CD14-positive monocyte (primary cell): ENCODE results near the gene CNTN1. TPM values are rescaled to one million over a fixed set of nuclear protein-coding genes. Genes with fewer than 3 reads are reported as not detected.

Experiments
- DNase-seq, 3 donors: peaks; one replicate each; pipeline ENCODE4 v3.0.0-alpha.2; 2011 to 2022
- H2AFZ ChIP-seq: 2 replicates; pipeline ENCODE4 v1.6.0; 2012; ENCODE audit warnings: mild to moderate bottlenecking, low read depth, low read length, inconsistent platforms; ENCODE audit not compliant: insufficient read depth, poor library complexity, severe bottlenecking
- H3K27ac ChIP-seq, 2 donors: 1 replicate in 1 of 2; 2 replicates in 1 of 2; pipeline ENCODE4 v1.5.1; 2012 to 2013; ENCODE audit warnings: low read length in 2 of 2, control low read depth in 1 of 2, inconsistent platforms in 1 of 2, low read depth in 1 of 2, mild to moderate bottlenecking in 1 of 2
- H3K27me3 ChIP-seq, 2 donors: one replicate each; pipeline versions ENCODE4 v1.6.0 to v1.6.1; 2011 to 2013; ENCODE audit warnings: low read length in 2 of 2; ENCODE audit not compliant: control insufficient read depth in 2 of 2, insufficient read depth in 2 of 2
- H3K36me3 ChIP-seq, 2 donors: replicated peaks in 1 of 2; 1 replicate in 1 of 2; 2 replicates in 1 of 2; pipeline versions ENCODE4 v1.5.1 to v1.6.1; 2012 to 2013; ENCODE audit warnings: low read length in 2 of 2, control low read depth in 1 of 2, inconsistent platforms in 1 of 2, mild to moderate bottlenecking in 1 of 2; ENCODE audit not compliant: insufficient read depth in 2 of 2, control insufficient read depth in 1 of 2
- H3K4me1 ChIP-seq, 2 donors: 1 replicate in 1 of 2; 2 replicates in 1 of 2; pipeline versions ENCODE4 v1.5.1 to v1.6.1; 2012 to 2013; ENCODE audit warnings: low read length in 2 of 2, control low read depth in 1 of 2, inconsistent platforms in 1 of 2, mild to moderate bottlenecking in 1 of 2, moderate library complexity in 1 of 2; ENCODE audit not compliant: insufficient read depth in 2 of 2, control insufficient read depth in 1 of 2
- H3K4me2 ChIP-seq: replicated peaks from 2 replicates; pipeline ENCODE3; 2012; ENCODE audit warnings: low read length, moderate library complexity, mild to moderate bottlenecking; ENCODE audit not compliant: poor library complexity, severe bottlenecking; ENCODE audit errors: extremely low read depth
- H3K4me3 ChIP-seq, 3 experiments: fragments of 200-600 bp in 1 of 3; sonication (generic) in 1 of 3; replicated peaks in 1 of 3; 1 replicate in 2 of 3; 2 replicates in 1 of 3; pipeline ENCODE4 v1.5.1; 2011 to 2013; ENCODE audit warnings: low read length in 3 of 3, mild to moderate bottlenecking in 3 of 3, control low read depth in 2 of 3, low read depth in 2 of 3, inconsistent platforms in 1 of 3, moderate library complexity in 1 of 3
- H3K79me2 ChIP-seq: 2 replicates; pipeline ENCODE4 v1.6.0; 2012; ENCODE audit warnings: mild to moderate bottlenecking, control low read depth, inconsistent platforms, low read length, moderate library complexity; ENCODE audit not compliant: insufficient read depth
- H3K9ac ChIP-seq: 2 replicates; pipeline ENCODE4 v1.6.0; 2017; ENCODE audit warnings: low read length, mild to moderate bottlenecking; ENCODE audit not compliant: insufficient read depth, poor library complexity, severe bottlenecking
- H3K9me3 ChIP-seq, 2 donors: replicated peaks in 1 of 2; 1 replicate in 1 of 2; 2 replicates in 1 of 2; pipeline versions ENCODE4 v1.5.1 to v1.6.1; 2012 to 2013; ENCODE audit warnings: low read length in 2 of 2, control low read depth in 1 of 2; ENCODE audit not compliant: control insufficient read depth in 1 of 2, insufficient read depth in 1 of 2
- H4K20me1 ChIP-seq: 2 replicates; pipeline ENCODE4 v1.6.0; 2012; ENCODE audit warnings: mild to moderate bottlenecking, low read length, control low read depth, moderate library complexity; ENCODE audit not compliant: insufficient read depth
- H3K27ac Mint-ChIP-seq, 7 donors: one replicate each; pipeline ENCODE4 v1.8.0; 2020; ENCODE audit warnings: mild to moderate bottlenecking in 7 of 7, mixed read lengths in 7 of 7, moderate library complexity in 6 of 7, inconsistent platforms in 2 of 7
- H3K27me3 Mint-ChIP-seq, 3 donors: one replicate each; pipeline ENCODE4 v1.8.0; 2021 to 2022; ENCODE audit warnings: low read depth in 3 of 3, mild to moderate bottlenecking in 3 of 3, mixed read lengths in 3 of 3, moderate library complexity in 3 of 3, inconsistent platforms in 1 of 3
- H3K36me3 Mint-ChIP-seq, 2 donors: one replicate each; pipeline ENCODE4 v1.8.0; 2020; ENCODE audit warnings: mixed read lengths in 2 of 2, inconsistent platforms in 1 of 2, mild to moderate bottlenecking in 1 of 2
- H3K4me1 Mint-ChIP-seq: one replicate; pipeline ENCODE4 v1.8.0; 2020; ENCODE audit warnings: mild to moderate bottlenecking, mixed read lengths
- H3K4me3 Mint-ChIP-seq, 2 donors: one replicate each; pipeline ENCODE4 v1.8.0; 2020; ENCODE audit warnings: mild to moderate bottlenecking in 2 of 2, mixed read lengths in 2 of 2, moderate library complexity in 1 of 2
- H3K9me3 Mint-ChIP-seq, 7 donors: one replicate each; pipeline ENCODE4 v1.8.0; 2020 to 2022; ENCODE audit warnings: mixed read lengths in 7 of 7, mild to moderate bottlenecking in 6 of 7, moderate library complexity in 6 of 7, inconsistent platforms in 2 of 7
- CTCF ChIP-seq: fragments of 200-600 bp; IDR thresholded peaks from one replicate; pipeline ENCODE4 v1.8.0; 2022; ENCODE audit warnings: antibody characterized with exemption, mild to moderate bottlenecking
- WGBS: methylation state at CpG from one replicate; pipeline ENCODE4 v1.1.5; 2013; ENCODE audit warnings: missing lambda C conversion rate; ENCODE audit not compliant: insufficient coverage; 5-methylcytosine and 5-hydroxymethylcytosine counted together
- intact Hi-C, 2 donors: fragments of 100-400 bp; cut with micrococcal nuclease; formaldehyde crosslinking; loops; one replicate each; pipeline versions ENCODE4 v1.15.0 to v1.15.1; 2023
- polyA plus RNA-seq, 3 donors: library from polyadenylated mRNA; depleted of rRNA in 1 of 3; unstranded in 2 of 3; stranded (reverse) in 1 of 3; fragments of 300-500 nt in 2 of 3; fragments of >200 nt in 1 of 3; fragmentation: Illumina TruSeq in 2 of 3; gene quantifications; 1 replicate in 2 of 3; 2 replicates in 1 of 3; pipeline ENCODE4 v1.2.3, GENCODE V29; 2012 to 2021

CNTN1 gene
- polyA plus RNA-seq, 3 donors: not detected

GRCh38 chr12:40971911-40972310 lies 279.7 kb downstream of the CNTN1 start:
- Mint-ChIP-seq H3K27me3 (peaks cover 0 to 4% (median 1%) of the 10 kb centered on the region in 3 donors), H3K27ac (no peak overlapping the region), H3K36me3 (no peaks in the 10 kb centered on the region), H3K4me3 (no peak overlapping the region), H3K4me1 (no peaks in the 10 kb centered on the region), H3K9me3 (peaks cover 0 to 3% (median 0%) of the 10 kb centered on the region in 7 donors)
- Histone ChIP-seq H4K20me1 (no peaks in the 10 kb centered on the region), H3K4me1 (no peaks in the 10 kb centered on the region), H3K36me3 (no peaks in the 10 kb centered on the region), H3K9ac (no peak overlapping the region), H3K4me2 (no peak overlapping the region), H2AFZ (no peak overlapping the region), H3K79me2 (no peaks in the 10 kb centered on the region), H3K27me3 (no peaks in the 10 kb centered on the region), H3K27ac (no peak overlapping the region), H3K4me3 (no peak overlapping the region), H3K9me3 (no peaks in the 10 kb centered on the region)
- no CpG with 5 or more reads among the region's 2 CpGs for WGBS
- TF ChIP-seq CTCF: no peak
- intact Hi-C loops: no loop called here
- DNase-seq: no peak

GRCh38 chr12:40976546-40976945 lies 284.3 kb downstream of the CNTN1 start:
- H3K9me3 Mint-ChIP-seq: peaks cover 0 to 3% (median 0%) of the 10 kb centered on the region in 7 donors
- no peaks in the 10 kb centered on the region for H3K36me3 Mint-ChIP-seq
- Histone ChIP-seq H3K9me3 (no peaks in the 10 kb centered on the region), H4K20me1 (no peaks in the 10 kb centered on the region), H3K4me2 (no peak overlapping the region), H3K36me3 (no peaks in the 10 kb centered on the region), H3K4me3 (no peak overlapping the region), H3K9ac (no peak overlapping the region), H3K27me3 (no peaks in the 10 kb centered on the region), H3K27ac (no peak overlapping the region), H3K79me2 (no peaks in the 10 kb centered on the region), H2AFZ (no peak overlapping the region), H3K4me1 (no peaks in the 10 kb centered on the region)
- no peak for TF ChIP-seq CTCF
- no peak for DNase-seq
- H3K27ac Mint-ChIP-seq: no peak overlapping the region
- peaks cover 0 to 2% (median 1%) of the 10 kb centered on the region in 3 donors for H3K27me3 Mint-ChIP-seq
- H3K4me1 Mint-ChIP-seq: no peaks in the 10 kb centered on the region
- no peak overlapping the region for H3K4me3 Mint-ChIP-seq
- WGBS: 81% methylated on average over 4 of the region's 4 CpGs
- intact Hi-C loops: no loop called here
